Astrocyte of the hippocampus (primary cell): ENCODE results near the gene COL4A5.
"Not testable (repeated sequence)": the region's sequence is repeated elsewhere in the genome, so short reads cannot be mapped to it uniquely, and the experiment has no call there.

ENCODE experiments used
- DNase-seq: peaks from one replicate; pipeline ENCODE4 v3.0.0; 2011; ENCODE audit warnings: low read depth, low spot score

The COL4A5 gene

DNA sequence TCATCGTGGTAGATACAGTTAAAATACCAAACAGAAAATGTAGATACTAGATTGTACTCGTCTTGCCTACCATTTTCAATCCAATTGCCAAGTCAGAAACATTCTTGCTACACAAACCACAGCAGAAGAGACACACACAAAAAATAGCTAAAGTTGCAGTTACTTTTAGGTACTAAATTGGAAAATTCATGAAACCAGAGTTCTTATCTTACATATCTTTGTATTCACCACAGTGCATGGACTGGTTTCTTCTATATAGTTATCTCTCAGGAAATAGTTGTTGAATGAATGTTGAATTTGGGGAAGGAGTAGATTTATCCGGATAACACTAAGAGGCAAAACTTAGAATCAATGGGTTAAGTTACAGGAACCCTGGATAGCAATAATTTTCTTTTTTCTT is 14.2 kb downstream of the COL4A5 start:
- DNase-seq = no peak

GRCh38 chrX:108456971-108457477 is 17.4 kb downstream of the COL4A5 start:
- no peak for DNase-seq

GRCh38 chrX:108464604-108465003 is 25.0 kb downstream of the COL4A5 start:
- peak; percentile 76 for DNase-seq

DNA sequence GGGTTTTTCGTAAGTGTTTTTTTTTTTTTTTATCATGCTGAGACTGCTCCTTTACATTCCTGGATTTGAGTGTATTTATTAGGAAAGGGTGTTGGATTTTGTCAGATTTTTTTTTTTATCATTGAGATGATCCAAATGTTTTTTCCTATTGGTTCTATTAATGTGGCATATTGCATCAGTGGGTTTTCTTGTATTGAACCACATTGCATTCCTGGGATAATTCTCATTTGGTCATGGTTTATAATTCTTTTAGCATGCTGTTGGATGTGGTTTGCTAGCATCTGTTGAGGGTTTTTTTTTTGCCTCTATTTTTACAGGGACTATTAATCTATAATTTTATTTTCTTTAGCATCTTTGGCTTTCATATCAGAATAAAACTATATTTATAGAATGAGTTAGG is 28.8 kb downstream of the COL4A5 start:
- DNase-seq = peak; percentile 53

DNA sequence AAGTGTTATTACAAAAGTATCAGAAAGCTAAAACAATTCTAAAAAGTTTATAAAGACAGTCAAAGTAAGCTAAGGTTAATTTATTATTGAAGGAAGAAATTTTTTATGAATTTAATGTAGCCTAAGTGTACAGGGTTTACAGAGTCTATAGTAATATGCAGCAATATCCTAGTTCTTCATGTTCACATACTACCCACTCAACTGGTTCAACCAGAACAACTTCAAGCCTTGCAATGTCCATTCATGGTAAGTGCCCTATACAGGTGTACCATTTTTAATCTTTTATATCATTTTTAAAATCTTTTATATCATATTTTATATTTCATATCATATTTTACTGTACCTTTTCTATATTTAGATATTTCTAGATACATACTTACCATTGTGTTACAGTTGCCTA is 34.3 kb downstream of the COL4A5 start:
- no peak for DNase-seq

DNA sequence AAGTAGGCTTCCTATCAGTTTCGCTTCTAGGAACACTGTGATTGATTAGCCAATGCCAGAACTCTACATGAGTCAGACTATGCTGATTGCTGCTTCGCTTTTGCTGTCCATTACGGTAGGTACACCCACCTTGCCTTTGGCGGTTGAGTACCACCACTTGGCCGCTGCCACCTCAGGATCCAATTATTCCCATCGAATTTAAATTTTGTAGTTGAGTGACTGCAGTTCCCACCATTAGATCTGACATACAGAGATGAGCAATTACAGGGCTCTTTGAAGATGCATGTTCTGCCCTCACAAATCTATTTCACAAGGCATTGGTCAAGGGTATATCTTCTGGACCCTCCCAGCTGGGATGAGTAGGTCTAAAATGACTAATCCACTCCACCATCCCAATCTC is 41.9 kb downstream of the COL4A5 start:
- not testable (repeated sequence) for DNase-seq

GRCh38 chrX:108484251-108484650 is 44.6 kb downstream of the COL4A5 start:
- no peak for DNase-seq

GRCh38 chrX:108485960-108486359 is 46.3 kb downstream of the COL4A5 start:
- no peak for DNase-seq

DNA sequence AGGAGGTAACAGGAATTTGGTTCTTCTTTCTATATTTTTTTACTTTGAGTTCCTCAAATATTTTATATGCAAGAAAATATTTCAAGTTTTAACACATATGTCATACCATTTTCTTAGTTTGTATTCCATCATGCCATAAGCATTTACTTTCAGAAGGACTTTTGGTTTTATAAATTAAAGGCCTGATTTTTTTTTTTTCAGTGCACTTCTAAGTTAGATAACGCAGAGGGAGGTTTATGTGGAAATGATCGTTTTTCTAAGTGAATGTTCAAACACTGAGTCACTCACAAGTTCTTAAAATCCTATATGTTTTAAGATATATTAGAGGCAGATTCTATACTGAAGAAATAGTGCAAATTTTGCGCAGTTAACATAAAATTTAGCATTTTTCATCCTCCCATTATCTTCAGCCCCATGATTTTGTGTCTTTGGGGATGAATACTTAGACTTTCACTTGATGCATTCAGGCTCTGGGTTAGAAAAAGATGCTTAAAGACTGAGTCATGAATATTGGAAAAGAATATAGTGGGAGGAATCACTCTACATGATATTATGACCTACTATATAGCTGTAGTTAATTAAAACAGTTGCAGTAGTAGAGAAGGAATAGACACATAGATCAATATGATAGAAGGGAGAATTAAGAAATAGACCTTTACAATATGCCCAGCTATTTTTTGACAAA is 54.9 kb downstream of the COL4A5 start:
- peak; percentile 6 for DNase-seq

DNA sequence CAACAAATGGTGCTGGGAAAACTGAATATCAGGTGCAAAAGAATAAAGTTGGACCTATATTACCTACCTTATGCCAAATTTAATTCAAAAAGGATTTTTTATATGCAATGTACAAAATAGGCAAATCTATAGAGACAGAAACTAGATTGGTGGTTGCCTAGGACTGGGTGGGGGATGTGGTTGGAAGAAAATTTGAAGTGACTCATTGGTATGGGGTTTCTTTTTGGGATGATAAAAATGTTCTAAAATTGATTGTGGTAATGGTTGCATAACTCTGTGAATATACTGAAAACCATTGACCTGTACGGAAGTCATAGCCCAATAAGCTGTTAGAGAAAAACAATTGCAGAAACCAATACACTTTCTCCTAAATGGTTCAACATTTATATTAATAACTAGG is 72.1 kb downstream of the COL4A5 start:
- peak; percentile 22 for DNase-seq

GRCh38 chrX:108516184-108516583 is 76.5 kb downstream of the COL4A5 start:
- peak; percentile 70 for DNase-seq

- DNase-seq = no peak
Observed at GRCh38 chrX:108527724-108528123, 88.1 kb downstream of the COL4A5 start.

- peak; percentile 45 for DNase-seq
Observed at GRCh38 chrX:108537005-108537404, 97.4 kb downstream of the COL4A5 start.

DNA sequence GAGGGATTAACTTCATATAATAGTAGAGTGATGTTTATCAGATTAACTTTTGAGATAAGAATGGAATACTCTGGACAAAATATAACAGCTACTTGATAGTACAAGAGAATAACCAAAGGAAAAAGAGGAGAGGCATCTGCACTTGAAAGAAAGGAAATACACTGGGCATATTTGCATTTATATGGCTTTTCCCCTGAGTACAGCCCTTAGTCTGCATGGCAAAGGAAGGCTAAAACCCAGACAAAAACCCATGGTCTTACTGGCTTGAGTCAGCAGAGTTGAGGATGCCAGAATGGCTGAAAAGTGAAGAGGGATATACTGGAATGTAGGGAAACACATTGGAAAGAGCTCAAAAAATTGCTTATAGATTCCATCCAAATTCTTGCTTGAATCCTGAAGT is 101.6 kb downstream of the COL4A5 start:
- no peak for DNase-seq

DNA sequence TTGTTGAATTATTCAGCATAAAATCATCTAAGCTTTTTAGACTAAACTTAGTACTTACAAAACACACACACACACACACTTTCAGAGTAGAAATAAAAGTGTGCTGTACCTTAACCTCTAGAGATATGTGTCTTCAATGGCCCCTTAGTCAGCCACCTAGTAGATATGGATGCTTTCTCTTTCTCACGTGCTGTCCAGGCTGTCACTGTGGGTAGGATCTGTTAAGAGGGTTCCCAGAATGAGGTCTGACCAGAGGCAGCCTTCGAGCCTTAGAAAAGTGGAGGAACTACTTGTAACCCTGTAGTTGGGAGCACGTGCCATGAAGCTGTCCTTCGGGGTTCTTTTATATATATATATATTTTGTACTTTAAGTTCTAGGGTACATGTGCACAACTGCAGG is 117.9 kb downstream of the COL4A5 start:
- no peak for DNase-seq

DNA sequence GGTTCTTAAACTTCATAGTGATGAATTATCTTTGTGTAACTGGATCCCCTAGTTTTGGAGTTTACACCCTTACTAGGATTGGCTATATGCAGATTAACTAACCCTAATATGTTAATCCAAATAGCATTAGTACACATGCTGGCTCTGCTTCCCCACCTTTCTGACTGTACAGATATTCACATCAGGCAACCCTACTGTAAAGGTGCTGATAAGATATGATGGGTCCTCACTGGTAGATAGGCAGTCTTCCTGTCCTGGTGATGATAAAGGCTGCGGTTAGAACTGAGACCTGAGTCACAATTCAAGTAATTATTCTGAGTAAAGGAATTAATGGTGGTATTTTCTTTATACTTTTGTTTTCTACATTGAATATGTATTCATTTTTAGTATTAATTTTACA is 118.6 kb downstream of the COL4A5 start:
- DNase-seq = no peak

- DNase-seq = no peak
Observed at GRCh38 chrX:108573136-108573535, 133.5 kb downstream of the COL4A5 start.

DNA sequence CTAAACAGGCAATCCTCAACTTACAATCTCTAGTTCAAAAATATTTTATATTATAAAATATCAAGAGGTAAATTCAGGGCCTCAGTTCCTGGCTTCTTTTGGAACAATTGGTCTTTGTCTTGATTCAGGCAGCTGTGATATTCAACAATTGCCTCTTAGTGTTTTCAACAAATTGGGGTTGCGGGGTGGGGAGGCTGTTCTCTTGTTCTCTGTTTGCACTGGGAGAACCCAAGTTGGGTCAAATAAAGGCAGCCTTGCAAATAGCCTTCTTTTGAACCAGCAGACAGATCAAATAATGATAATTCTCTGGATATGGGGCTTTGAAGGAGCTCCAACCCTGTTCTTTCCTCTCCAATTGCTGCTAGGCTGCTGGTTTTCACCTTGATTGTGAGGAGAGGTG is 142.5 kb downstream of the COL4A5 start:
- no peak for DNase-seq

DNA sequence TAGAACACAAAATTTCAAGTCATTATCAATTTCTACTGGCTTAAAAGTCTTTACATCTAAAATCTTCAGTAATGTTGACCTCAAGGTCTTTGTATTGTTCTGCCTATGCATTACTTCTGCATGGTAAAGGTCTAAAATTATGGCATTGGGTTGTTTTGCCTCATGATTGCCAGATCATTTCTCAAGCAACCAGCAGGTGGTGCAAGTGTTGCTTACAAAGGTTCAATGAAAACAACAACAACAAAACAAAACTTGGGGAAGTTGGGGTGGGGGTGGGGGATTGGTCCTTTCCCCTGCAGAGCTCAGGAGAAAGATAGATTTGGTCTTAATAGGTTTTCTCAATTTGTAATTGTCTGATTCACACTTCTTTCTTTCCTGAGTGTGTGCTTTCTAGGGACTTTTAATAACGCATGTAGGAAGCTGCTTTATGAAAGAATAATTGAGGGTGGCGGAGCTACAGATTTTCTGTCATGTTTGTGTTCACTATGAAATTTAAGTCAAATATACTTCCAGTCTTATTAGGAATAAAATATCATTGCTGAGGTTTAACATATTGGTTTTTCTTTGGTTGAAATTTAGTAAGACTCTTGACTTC is 145.1 kb downstream of the COL4A5 start:
- no peak for DNase-seq

GRCh38 chrX:108590496-108590895 is 150.9 kb downstream of the COL4A5 start:
- DNase-seq = no peak

DNA sequence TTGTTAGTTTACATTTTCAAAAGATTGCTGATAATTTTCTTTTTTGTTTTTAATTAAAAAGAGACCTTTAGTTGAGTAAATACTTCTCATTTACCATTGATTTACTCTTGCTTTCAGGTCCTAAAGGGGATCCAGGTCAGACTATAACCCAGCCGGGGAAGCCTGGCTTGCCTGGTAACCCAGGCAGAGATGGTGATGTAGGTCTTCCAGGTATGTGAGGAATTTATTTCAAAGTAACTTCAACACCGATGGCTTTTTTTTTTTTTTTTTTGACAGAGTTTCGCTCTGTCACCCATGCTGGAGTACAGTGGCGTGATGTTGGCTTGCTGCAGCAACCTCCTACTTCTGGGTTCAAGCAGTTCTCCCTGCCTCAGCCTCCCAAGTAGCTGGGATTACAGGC is 161.6 kb downstream of the COL4A5 start:
- peak; percentile 24 for DNase-seq

DNA sequence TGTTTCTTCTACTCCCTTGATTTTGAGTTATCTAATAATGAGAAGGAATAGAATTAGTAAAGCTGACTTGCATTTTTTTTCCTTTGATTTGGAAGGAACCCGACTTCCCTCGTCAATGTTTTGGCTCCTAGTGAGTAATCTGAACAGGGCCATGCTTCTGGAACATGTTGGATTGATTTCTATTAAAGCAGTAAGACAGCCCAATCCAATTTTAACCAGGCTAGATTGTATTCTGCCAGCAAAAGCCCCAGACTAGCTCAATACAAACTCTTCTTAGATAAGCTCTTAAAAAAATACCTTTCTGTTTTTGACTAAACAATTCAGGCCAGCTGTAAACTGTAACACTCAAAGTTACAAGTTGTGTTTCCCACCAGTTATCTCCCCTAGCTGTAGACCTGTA is 170.5 kb downstream of the COL4A5 start:
- no peak for DNase-seq

DNA sequence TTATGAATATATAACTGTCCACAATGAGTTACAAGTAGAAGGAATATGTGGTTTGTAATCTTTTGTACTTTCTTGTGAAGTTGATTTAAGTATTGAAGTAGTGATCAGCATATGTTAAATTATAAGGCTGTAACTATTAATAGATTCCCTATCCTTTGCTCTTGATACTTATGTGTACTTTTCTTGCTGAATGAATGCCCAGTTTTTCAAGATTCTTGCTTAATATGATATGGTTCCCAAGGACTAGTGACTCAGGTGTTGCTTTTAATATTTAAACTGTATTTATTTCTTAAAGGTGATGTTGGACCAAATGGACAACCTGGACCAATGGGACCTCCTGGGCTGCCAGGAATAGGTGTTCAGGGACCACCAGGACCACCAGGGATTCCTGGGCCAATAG is 175.0 kb downstream of the COL4A5 start:
- no peak for DNase-seq

DNA sequence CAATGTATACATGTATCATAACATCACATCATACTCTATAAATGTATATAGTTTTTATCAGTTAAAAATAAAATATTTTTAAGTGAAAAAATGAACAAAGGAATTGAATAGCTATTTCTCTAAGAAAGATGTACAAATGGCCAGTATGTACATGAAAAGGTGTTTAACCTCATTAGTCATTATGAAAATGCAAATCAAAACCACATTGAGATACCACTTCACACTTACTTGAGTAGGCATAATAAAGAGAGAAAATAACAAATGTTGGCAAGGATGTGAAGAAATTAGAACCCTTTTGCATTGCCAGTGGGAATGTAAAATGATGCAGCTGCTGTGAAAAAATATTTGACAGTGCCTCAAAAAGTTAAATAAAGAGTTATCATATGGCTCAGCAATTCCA is 201.2 kb downstream of the COL4A5 start:
- no peak for DNase-seq
